HG02870 (cell line): ENCODE data around the gene ANK3.
"Not testable (repeated sequence)": the region's sequence is repeated elsewhere in the genome, so short reads cannot be mapped to it uniquely, and the experiment has no call there.

ENCODE experiments used
- ATAC-seq: cut with Tn5 transposase; IDR thresholded peaks from one replicate; pipeline ENCODE4 v1.9.1; 2021; ENCODE audit warnings: mild to moderate bottlenecking, moderate library complexity; ENCODE audit not compliant: unreplicated experiment

Gene ANK3

GRCh38 chr10:60310740-60311139, 78.9 kb downstream of the ANK3 start:
- no peak for ATAC-seq

DNA sequence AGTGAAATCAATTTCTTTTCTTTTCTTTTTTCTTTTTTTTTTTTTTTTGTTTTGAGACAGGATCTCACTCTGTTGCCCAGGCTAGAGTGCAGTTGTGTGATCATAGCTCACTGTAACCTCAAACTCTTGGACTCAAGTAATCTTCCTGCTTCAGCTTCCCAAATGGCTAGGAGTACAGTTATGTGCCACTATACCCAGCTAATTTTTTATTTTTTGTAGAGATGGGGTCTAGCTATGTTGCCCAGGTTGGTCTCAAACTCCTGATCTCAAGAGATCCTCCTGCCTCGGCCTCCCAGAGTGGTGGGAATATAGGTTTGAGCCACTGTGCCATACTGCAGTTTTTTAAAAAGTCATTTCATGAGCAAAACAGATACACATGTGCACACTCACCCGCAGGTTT, 79.8 kb downstream of the ANK3 start:
- no peak for ATAC-seq

DNA sequence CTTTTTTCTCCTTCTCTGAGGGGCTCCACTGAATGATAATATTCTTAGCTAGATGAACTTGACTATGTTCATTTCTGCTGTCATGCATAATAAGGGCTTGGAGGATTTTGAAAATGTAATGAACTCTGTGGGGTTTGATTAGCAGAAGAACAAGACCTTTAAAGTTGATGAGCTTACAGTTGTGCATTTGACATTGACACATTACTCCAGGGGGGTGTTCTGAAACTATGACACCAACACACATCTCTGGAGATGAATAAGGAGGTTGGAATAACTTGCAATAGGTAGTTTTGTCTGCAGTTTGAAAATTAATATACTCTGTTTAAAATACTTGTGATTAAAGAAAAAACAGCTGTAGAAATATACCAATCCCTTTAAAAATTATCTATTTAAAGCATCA, 80.3 kb downstream of the ANK3 start:
- no peak for ATAC-seq

DNA sequence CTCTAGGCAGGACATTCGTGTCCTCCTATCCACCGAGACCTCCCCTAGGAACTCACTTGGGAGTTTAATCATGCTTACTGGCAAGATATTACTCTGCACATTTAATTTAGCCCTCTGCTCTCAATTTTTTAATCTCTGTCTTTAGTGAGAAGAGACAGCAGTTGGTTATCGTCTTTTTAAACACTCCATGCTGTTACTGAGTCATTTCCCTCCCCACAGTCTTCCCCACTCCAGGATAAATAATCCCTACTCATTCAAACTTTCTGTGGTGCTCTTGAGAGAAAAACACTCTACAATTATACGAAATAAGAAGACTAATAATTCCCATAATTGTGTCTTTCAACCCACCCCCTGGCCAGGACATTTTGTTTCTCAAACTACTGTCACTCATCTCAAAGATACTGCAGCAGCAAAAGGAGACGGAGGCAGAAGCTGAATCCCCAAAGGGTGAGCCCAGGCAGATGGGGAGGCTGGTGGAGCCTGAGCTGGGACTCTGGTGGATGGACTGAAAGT, 84.2 kb downstream of the ANK3 start:
- no peak for ATAC-seq

- no peak for ATAC-seq
Observed at GRCh38 chr10:60304829-60305379, 84.8 kb downstream of the ANK3 start.

DNA sequence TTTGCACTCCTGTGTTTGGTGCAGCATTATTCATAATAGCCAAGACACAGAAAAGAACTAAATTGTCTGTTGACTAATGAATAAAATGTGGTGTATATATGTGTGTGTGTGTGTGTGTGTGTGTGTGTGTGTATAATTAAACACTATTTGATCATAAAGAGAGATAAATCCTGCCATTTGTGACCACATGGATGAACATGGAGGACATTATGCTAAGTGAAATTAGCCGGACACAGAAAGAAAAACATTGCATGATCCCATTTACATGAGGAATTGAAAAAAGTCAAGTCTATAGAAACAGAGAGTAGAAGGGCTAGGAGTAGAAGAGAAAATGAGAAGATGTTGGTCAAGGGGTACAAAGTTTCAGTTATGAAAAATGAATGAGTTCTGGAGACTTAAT, 85.9 kb downstream of the ANK3 start:
- no peak for ATAC-seq

- ATAC-seq, result no peak
Observed at GRCh38 chr10:60299961-60300883, 89.5 kb downstream of the ANK3 start.

- ATAC-seq, result no peak
Observed at GRCh38 chr10:60299390-60299778, 90.3 kb downstream of the ANK3 start.

- no peak for ATAC-seq
Observed at GRCh38 chr10:60298408-60299389, 91.0 kb downstream of the ANK3 start.

GRCh38 chr10:60296073-60296472, 93.6 kb downstream of the ANK3 start:
- no peak for ATAC-seq

DNA sequence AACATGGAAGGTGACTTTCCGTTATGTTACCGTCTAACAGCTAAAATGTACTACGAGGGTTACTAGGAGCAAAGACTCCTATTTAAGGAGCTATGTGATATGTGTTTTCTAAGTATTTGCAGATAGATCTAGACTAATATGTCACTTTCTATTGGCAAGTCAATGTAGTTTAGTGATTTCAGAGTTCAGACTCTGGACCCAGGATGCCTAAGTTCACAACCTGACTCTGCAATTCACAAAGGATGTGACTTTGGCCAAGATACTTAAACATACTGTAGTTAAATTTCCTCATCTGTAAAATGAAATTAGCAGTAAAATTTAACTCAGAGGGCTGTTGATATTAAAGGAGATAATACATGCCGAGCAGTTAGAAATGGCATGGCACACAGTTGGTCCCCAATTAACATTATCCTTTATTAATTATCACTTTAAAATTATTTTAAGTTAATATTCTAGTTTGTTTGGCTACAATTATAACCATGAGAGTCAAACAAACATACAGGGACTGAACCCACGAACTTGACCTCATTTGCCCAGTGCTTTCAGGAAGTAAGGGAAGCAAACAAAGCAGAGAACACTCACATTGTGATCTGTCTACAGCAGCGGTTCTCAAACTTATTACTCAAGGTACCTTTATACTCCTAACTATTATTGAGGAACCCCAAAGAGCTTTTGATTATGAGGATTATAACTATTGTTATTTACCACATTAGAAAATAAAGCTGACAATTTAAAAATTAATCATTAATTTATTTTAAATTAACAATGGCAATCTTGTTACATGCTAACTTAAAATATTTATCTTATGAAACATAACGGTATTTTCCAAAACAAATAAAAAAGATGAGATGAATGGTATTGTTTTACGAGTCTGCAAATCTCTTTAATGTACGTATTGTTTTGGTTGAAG, 94.4 kb downstream of the ANK3 start:
- ATAC-seq, result no peak

GRCh38 chr10:60293581-60294175, 96.0 kb downstream of the ANK3 start:
- ATAC-seq, result no peak

DNA sequence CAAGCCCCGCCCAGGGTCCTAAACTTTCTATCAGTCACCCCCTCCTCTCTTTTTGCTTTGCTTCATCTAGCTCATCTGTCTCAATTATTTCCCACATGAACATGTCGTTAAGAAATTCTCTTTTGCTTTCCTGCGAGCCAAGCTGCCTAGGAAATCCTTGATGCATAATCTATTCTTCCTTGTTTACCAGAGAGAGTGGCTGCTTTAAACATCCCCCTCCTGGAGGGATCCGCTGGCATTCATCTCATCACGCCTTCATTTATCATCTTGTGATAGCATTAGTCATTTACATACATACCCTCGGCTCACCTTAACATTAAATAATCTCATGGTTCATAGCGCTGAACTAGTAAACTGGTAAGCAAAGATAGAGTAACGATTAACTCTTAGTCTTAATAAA, 96.7 kb downstream of the ANK3 start:
- no peak for ATAC-seq

DNA sequence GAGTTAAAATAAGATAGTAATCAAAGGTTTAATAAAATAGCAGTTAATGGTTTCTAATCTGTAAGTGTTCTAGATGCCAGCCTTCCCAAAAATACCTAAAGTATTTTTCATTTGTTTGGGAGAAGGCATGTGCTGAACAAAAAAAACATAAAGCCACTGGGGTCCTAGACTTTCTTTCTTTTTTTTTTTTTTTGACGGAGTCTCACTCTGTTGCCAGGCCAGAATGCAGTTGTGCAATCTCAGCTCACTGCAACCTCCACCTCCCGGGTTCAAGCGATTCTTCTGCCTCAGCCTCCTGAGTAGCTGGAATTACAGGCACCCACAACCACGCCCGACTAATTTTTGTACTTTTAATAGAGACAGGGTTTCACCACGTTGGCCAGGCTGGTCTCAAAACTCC, 97.1 kb downstream of the ANK3 start:
- not testable (repeated sequence) for ATAC-seq

DNA sequence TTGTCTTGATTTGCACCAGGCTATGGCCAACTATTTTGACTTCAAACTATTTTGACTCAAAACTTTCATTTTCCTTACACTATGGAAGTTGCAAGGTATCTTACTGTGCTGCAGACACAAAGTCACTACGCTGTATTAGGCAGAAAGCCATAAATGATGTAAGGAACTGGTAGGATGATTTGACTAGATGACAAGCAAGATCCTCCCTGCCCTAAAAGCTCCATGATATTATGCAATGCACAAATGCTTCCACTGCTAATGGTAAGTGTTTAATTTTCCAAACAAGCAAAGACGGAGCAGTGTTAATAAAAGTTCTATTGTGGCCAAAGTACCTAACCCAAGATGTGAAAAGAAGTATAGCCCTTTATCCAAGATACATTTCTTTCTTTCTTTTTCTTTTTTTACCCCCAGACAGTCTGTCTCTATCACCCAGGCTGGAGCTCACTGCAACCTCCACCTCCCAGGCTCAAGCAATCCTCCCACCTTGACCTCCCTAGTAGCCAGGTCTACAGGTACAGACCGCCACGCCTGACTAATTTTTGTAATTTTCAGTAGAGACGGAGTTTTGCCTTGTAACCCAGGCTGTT, 98.2 kb downstream of the ANK3 start:
- no peak for ATAC-seq

GRCh38 chr10:60290558-60290957, 99.1 kb downstream of the ANK3 start:
- ATAC-seq, result no peak

DNA sequence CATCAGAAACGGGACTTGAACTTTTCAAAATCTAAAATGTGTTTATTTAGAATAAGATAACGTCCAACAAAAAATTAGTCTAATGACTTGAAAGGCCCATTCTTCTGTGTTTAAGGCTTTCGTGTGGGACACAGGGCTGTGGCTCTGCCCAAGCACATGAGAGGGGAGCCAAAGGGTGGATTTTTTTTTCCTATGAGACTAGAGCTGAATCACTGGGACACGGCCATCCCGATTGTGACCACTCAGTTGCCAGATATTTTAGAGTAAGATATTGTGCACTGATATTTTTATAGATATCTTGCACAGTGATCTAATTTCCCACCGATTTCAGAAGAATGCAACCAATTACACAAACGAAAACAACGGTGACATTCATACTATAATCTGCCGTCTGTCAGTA, 99.9 kb downstream of the ANK3 start:
- ATAC-seq, result no peak

- no peak for ATAC-seq
Observed at GRCh38 chr10:60288256-60288655, 101.4 kb downstream of the ANK3 start.

DNA sequence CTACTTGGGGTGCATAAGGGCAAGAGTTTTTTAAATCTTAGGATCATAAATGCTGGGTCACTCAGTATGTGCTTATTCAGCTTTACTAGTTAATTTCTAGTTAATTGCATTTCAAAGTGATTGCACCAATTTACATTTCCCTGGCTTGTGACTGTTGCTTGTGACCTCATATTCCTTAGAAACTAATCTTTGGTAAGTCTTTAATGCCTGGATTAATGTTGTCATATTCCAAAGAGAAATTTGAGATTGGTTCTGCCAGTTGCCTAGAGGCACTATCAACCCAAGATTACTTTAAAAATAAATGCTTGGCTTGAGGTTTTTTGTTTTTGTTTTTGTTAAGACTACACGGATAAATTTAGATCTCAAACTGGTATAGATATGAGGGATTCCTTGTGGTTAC, 103.1 kb downstream of the ANK3 start:
- no peak for ATAC-seq
